OCI-LY7 (cell line): ENCODE measurements around the gene TTC7B. TPM values are rescaled to one million over a fixed set of nuclear protein-coding genes. Genes with fewer than 3 reads are reported as not detected.

Experiments
- BruUV-seq: library from RNA; stranded (reverse); fragments of 400-500 nt; replicated peaks from 2 replicates; lab custom pipeline; 2021; lab: Mats Ljungman, UMichigan
- CTCF ChIA-PET: fragments of 300-600 bp; sonication (Branson Sonifier 250); formaldehyde crosslinking; loops from one replicate; lab custom pipeline; 2022; ENCODE audit warnings: antibody characterized with exemption; ENCODE audit not compliant: unreplicated experiment; lab: Charles Lee
- POLR2A ChIA-PET: fragments of 300-600 bp; sonication (Branson Sonifier 250); formaldehyde crosslinking; loops from one replicate; lab custom pipeline; 2022; ENCODE audit warnings: antibody characterized with exemption; lab: Charles Lee
- DNase-seq: peaks from one replicate; pipeline ENCODE4 v3.0.0-alpha.2; 2015; ENCODE audit warnings: low spot score
- H2AFZ ChIP-seq: fragments of 200-600 bp; sonication (generic), shearing (Covaris generic); 2 replicates; pipeline ENCODE4 v1.6.1; 2014; ENCODE audit warnings: mild to moderate bottlenecking, antibody characterized with exemption, low read length, moderate library complexity
- H3K27ac ChIP-seq: fragments of 200-600 bp; sonication (generic); 2 replicates; pipeline ENCODE4 v1.5.1; 2014; ENCODE audit warnings: mixed run types, low read depth, mild to moderate bottlenecking, moderate library complexity, low read length, inconsistent platforms; ENCODE audit not compliant: poor library complexity, severe bottlenecking
- H3K36me3 ChIP-seq: fragments of 200-600 bp; sonication (generic); 2 replicates; pipeline ENCODE4 v1.6.1; 2014; ENCODE audit warnings: mild to moderate bottlenecking, antibody characterized with exemption, low read length, moderate library complexity, mixed read lengths; ENCODE audit not compliant: insufficient read depth
- H3K4me1 ChIP-seq: fragments of 200-600 bp; sonication (generic); 2 replicates; pipeline ENCODE4 v1.5.1; 2014; ENCODE audit warnings: mild to moderate bottlenecking, low read length; ENCODE audit not compliant: insufficient read depth, poor library complexity, severe bottlenecking
- H3K4me2 ChIP-seq: fragments of 200-600 bp; sonication (generic); 2 replicates; pipeline ENCODE4 v1.6.1; 2014; ENCODE audit warnings: mild to moderate bottlenecking, low read length
- H3K4me3 ChIP-seq: fragments of 200-600 bp; sonication (generic); 2 replicates; pipeline ENCODE4 v1.5.1; 2014; ENCODE audit warnings: mild to moderate bottlenecking, low read depth, low read length; ENCODE audit not compliant: poor library complexity, severe bottlenecking
- H3K79me2 ChIP-seq: fragments of 200-600 bp; sonication (generic); 2 replicates; pipeline ENCODE4 v1.6.1; 2016; ENCODE audit warnings: low read depth, mild to moderate bottlenecking, low read length, moderate library complexity, mixed read lengths; ENCODE audit not compliant: insufficient read depth
- H3K9me2 ChIP-seq: fragments of 200-600 bp; sonication (generic); 2 replicates; pipeline ENCODE4 v1.6.1; 2016; ENCODE audit warnings: mild to moderate bottlenecking, low read length, mixed read lengths; ENCODE audit not compliant: insufficient read depth
- H3K9me3 ChIP-seq: fragments of 200-600 bp; sonication (generic); 2 replicates; pipeline ENCODE4 v1.6.1; 2014; ENCODE audit warnings: mild to moderate bottlenecking, mixed run types, low read length, mixed read lengths
- H4K20me1 ChIP-seq: fragments of 200-600 bp; sonication (generic); 2 replicates; pipeline ENCODE4 v1.6.1; 2014; ENCODE audit warnings: mild to moderate bottlenecking, antibody characterized with exemption, low read length, moderate library complexity, mixed read lengths; ENCODE audit not compliant: insufficient read depth
- EZH2phosphoT487 ChIP-seq: fragments of 200-600 bp; sonication (generic); IDR thresholded peaks from 2 replicates; pipeline ENCODE4 v1.6.1; 2018; ENCODE audit warnings: low read depth, borderline replicate concordance, mild to moderate bottlenecking, mixed run types, antibody characterized with exemption, low read length, moderate library complexity, mixed read lengths
- intact Hi-C: fragments of 100-400 bp; cut with micrococcal nuclease; formaldehyde crosslinking; loops from one replicate; pipeline ENCODE4 v1.10.0; 2022; ENCODE audit not compliant: unreplicated experiment
- total RNA-seq, 2 experiments: library from RNA; depleted of rRNA in 1 of 2; stranded (reverse); fragments of >200 nt in 1 of 2; shearing (Covaris generic) in 1 of 2; gene quantifications; 2 replicates each; pipeline ENCODE4 v1.2.3, GENCODE V29; 2014 to 2022
- TF ChIP-seq, protein P1 (sequence below): fragments of 200-600 bp; sonication (generic); conservative IDR thresholded peaks from 2 replicates; pipeline ENCODE4 v1.5.1; 2014; ENCODE audit warnings: mild to moderate bottlenecking, antibody characterized with exemption, low read length, moderate library complexity, mixed read lengths

The TTC7B gene
- total RNA-seq, 2 experiments from 2014 or later = 0.19 to 0.51 TPM

DNA sequence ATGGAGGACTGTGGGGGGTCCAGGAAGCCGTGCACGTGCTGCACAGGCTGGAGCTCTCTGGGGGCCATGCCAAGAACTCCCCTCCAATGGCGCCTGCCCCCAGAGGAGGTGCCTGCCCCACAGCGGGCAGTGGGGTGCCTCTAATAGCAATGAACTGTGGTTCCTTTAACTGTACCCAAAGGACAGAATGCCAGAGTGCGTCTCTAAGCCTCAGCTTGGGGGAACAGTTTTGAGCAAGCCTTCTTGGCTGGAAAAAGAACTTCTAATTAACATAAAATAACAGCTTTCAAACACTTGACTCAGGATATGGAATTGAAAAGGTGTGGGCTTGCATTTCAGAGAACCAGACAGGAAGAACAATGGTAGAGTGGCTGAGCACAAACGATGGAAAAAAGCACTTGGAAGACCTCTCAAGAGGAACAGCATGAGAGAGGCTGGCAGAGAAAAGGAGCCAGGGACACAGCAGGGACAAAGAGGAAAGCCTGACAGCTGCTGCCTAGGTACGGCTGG lies 195.6 kb downstream of the TTC7B start:
- intact Hi-C loops = no loop called here
- H3K4me1 ChIP-seq = no peaks in the 10 kb centered on the region
- H3K9me3 ChIP-seq = no peaks in the 10 kb centered on the region
- H2AFZ ChIP-seq = no peak overlapping the region
- H3K4me3 ChIP-seq = no peak overlapping the region
- no peaks in the 10 kb centered on the region for H3K79me2 ChIP-seq
- H3K36me3 ChIP-seq = no peaks in the 10 kb centered on the region
- no peaks in the 10 kb centered on the region for H4K20me1 ChIP-seq
- DNase-seq = no peak
- H3K9me2 ChIP-seq = no peaks in the 10 kb centered on the region
- H3K27ac ChIP-seq = no peak overlapping the region
- no peak overlapping the region for H3K4me2 ChIP-seq
- ChIA-PET POLR2A (no interaction called here), CTCF (no interaction called here)
- TF ChIP-seq, protein P1, sequence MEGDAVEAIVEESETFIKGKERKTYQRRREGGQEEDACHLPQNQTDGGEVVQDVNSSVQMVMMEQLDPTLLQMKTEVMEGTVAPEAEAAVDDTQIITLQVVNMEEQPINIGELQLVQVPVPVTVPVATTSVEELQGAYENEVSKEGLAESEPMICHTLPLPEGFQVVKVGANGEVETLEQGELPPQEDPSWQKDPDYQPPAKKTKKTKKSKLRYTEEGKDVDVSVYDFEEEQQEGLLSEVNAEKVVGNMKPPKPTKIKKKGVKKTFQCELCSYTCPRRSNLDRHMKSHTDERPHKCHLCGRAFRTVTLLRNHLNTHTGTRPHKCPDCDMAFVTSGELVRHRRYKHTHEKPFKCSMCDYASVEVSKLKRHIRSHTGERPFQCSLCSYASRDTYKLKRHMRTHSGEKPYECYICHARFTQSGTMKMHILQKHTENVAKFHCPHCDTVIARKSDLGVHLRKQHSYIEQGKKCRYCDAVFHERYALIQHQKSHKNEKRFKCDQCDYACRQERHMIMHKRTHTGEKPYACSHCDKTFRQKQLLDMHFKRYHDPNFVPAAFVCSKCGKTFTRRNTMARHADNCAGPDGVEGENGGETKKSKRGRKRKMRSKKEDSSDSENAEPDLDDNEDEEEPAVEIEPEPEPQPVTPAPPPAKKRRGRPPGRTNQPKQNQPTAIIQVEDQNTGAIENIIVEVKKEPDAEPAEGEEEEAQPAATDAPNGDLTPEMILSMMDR = no peak
- TF ChIP-seq EZH2phosphoT487 = no peak
- no TSS peak for BruUV-seq

DNA sequence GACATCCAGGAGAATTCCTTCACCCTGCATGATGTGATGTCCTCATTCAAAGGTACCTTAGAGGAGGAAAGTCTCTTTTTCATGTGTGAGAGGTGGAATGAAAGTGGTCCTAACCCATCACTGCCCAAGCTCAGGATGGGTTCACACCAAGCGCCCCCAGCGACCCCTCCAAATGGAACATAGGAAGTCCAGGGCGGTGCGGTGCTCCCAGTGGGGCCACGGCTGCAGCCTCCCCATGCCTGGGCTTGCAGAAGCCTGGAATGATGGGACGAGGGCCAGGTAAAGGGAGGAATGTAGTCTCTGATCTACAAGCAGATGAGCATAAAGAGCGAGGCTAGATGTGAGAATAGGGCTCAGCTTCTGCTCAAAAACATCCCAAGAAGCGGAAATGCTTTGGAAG lies 196.3 kb downstream of the TTC7B start:
- no peak for DNase-seq
- no peaks in the 10 kb centered on the region for H4K20me1 ChIP-seq
- H2AFZ ChIP-seq = no peak overlapping the region
- H3K9me2 ChIP-seq = no peaks in the 10 kb centered on the region
- ChIA-PET CTCF (no interaction called here), POLR2A (no interaction called here)
- H3K4me3 ChIP-seq = no peak overlapping the region
- TF ChIP-seq, protein P1 = no peak
- TF ChIP-seq EZH2phosphoT487 = no peak
- no peaks in the 10 kb centered on the region for H3K79me2 ChIP-seq
- BruUV-seq = no TSS peak
- intact Hi-C loops = no loop called here
- no peak overlapping the region for H3K4me2 ChIP-seq
- H3K27ac ChIP-seq = no peak overlapping the region
- no peaks in the 10 kb centered on the region for H3K36me3 ChIP-seq
- H3K9me3 ChIP-seq = no peaks in the 10 kb centered on the region
- no peaks in the 10 kb centered on the region for H3K4me1 ChIP-seq

DNA sequence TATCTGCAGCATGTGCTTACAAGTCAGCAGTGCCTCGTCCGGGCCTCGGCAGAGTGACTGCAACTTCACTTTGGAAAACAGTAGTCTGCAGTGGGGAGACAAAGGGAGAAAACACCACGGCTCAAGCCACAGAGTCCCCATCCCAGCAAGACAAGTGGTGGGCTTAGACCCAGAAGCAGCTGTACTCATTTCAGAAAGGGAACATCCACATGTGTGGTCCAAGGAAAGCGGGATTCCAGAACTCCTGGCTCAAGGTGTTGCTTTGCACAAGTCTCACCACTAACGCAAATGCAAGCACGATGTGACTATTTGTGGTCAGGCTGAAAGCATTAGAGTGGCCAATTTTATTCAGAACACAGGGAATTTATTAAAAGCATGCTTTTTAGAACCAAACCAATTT lies 198.3 kb downstream of the TTC7B start:
- H3K4me1 ChIP-seq = no peaks in the 10 kb centered on the region
- H3K9me2 ChIP-seq = no peaks in the 10 kb centered on the region
- no peak overlapping the region for H3K4me2 ChIP-seq
- H2AFZ ChIP-seq = no peak overlapping the region
- no peaks in the 10 kb centered on the region for H3K36me3 ChIP-seq
- no TSS peak for BruUV-seq
- no peak for DNase-seq
- H3K4me3 ChIP-seq = no peak overlapping the region
- CTCF ChIA-PET = no interaction called here
- POLR2A ChIA-PET = no interaction called here
- intact Hi-C loops = no loop called here
- H3K79me2 ChIP-seq = no peaks in the 10 kb centered on the region
- H3K27ac ChIP-seq = no peak overlapping the region
- H3K9me3 ChIP-seq = no peaks in the 10 kb centered on the region
- no peaks in the 10 kb centered on the region for H4K20me1 ChIP-seq
- no peak for TF ChIP-seq EZH2phosphoT487
- TF ChIP-seq, protein P1 = no peak
